A549 treated with DMSO at 1 μM for 4 hours (cell line): Measurements from ENCODE around the gene PXDC1. TPM values are rescaled to one million over a fixed set of nuclear protein-coding genes. Genes with fewer than 3 reads are reported as not detected.

Experiments
- total RNA-seq: library from RNA; stranded (reverse); fragments of 200-300 nt; extraction: Qiagen RNA extraction; gene quantifications from 5 replicates; pipeline ENCODE4 v1.2.3, GENCODE V29; 2022; ENCODE audit warnings: low read depth

PXDC1 gene
- total RNA-seq: 14.1 to 19.4 TPM (median 16.5 TPM) in 5 replicates

GRCh38 chr6:3751077-3751729 lies at the start of gene PXDC1:
PXDC1 (minus strand) TSS chr6:3751713; CDS start chr6:3751531, 182 bp downstream.

Other genes with a start within 250 kb of the PXDC1 start
- 3.8 to 5.6 TPM (median 5.3 TPM) in 5 replicates for gene FAM50B, start 97.7 kb upstream of the PXDC1 start, total RNA-seq